SK-N-DZ (cell line): ENCODE data around the gene KLK7.
"Not testable (repeated sequence)": the region's sequence is repeated elsewhere in the genome, so short reads cannot be mapped to it uniquely, and the experiment has no call there.

Experiments used
- DNase-seq: peaks from one replicate; pipeline ENCODE4 v3.0.0-alpha.2; 2015; ENCODE audit warnings: low spot score

KLK7 gene

GRCh38 chr19:51012661-51013190 lies 29.0 kb upstream of the KLK7 start:
- no peak for DNase-seq

GRCh38 chr19:51010066-51010795 lies 26.5 kb upstream of the KLK7 start:
- no peak for DNase-seq

- DNase-seq: no peak
These were observed 25.6 kb upstream of the KLK7 start for GRCh38 chr19:51009061-51009891.

GRCh38 chr19:51007488-51007887 lies 23.8 kb upstream of the KLK7 start:
- no peak for DNase-seq

- no peak for DNase-seq
These were observed 22.7 kb upstream of the KLK7 start for GRCh38 chr19:51006406-51006805.

GRCh38 chr19:51005248-51005647 lies 21.5 kb upstream of the KLK7 start:
- no peak for DNase-seq

- no peak for DNase-seq
These were observed 19.6 kb upstream of the KLK7 start for GRCh38 chr19:51003316-51003715.

GRCh38 chr19:51002542-51003311 lies 19.0 kb upstream of the KLK7 start:
- peak; percentile 6 for DNase-seq

- no peak for DNase-seq
These were observed 18.4 kb upstream of the KLK7 start for GRCh38 chr19:51002089-51002532.

GRCh38 chr19:51001515-51001914 lies 17.8 kb upstream of the KLK7 start, which contains the start of gene KLK8:
TSS of gene KLK8 (minus strand) at chr19:51001604. CDS start at chr19:51001167, 437 bp downstream.
- DNase-seq: no peak

GRCh38 chr19:51000981-51001380 lies 17.3 kb upstream of the KLK7 start:
- no peak for DNase-seq

- DNase-seq: no peak
These were observed 16.7 kb upstream of the KLK7 start for GRCh38 chr19:51000426-51000825.

GRCh38 chr19:50998686-50999085 lies 15.0 kb upstream of the KLK7 start:
- DNase-seq: no peak

GRCh38 chr19:50998061-50998460 lies 14.3 kb upstream of the KLK7 start:
- no peak for DNase-seq

GRCh38 chr19:50994129-50994528 lies 10.4 kb upstream of the KLK7 start:
- DNase-seq: no peak

GRCh38 chr19:50992666-50993035 lies 8.9 kb upstream of the KLK7 start:
- DNase-seq: no peak

- not testable (repeated sequence) for DNase-seq
These were observed 699 bp upstream of the KLK7 start for GRCh38 chr19:50984416-50984815.

- DNase-seq: no peak
These were observed 1.5 kb downstream of the KLK7 start for GRCh38 chr19:50982186-50982585.

GRCh38 chr19:50981587-50982146 lies 2.0 kb downstream of the KLK7 start:
- DNase-seq: no peak

- no peak for DNase-seq
These were observed 3.5 kb downstream of the KLK7 start for GRCh38 chr19:50980208-50980607.

GRCh38 chr19:50979758-50980157 lies 4.0 kb downstream of the KLK7 start:
- no peak for DNase-seq
